RPMI7951 (cell line): ENCODE measurements around the gene PPP1R14D. TPM values are rescaled to one million over a fixed set of nuclear protein-coding genes. Genes with fewer than 3 reads are reported as not detected.
A peak's percentile ranks its signal among the peaks of the same experiment; 100 is the strongest.

Experiments
- DNase-seq: peaks from one replicate; pipeline ENCODE4 v3.0.0-alpha.2; 2012; ENCODE audit warnings: low read depth
- total RNA-seq: library from RNA; depleted of rRNA; stranded (reverse); fragments of >200 nt; shearing (Covaris generic); gene quantifications from 2 replicates; pipeline ENCODE4 v1.2.3, GENCODE V29; 2014

Gene PPP1R14D
- total RNA-seq, 1 experiment from 2014 or later: not detected

- DNase-seq: no peak
Observed at GRCh38 chr15:40819048-40819447, 9.5 kb downstream of the PPP1R14D start.

DNA sequence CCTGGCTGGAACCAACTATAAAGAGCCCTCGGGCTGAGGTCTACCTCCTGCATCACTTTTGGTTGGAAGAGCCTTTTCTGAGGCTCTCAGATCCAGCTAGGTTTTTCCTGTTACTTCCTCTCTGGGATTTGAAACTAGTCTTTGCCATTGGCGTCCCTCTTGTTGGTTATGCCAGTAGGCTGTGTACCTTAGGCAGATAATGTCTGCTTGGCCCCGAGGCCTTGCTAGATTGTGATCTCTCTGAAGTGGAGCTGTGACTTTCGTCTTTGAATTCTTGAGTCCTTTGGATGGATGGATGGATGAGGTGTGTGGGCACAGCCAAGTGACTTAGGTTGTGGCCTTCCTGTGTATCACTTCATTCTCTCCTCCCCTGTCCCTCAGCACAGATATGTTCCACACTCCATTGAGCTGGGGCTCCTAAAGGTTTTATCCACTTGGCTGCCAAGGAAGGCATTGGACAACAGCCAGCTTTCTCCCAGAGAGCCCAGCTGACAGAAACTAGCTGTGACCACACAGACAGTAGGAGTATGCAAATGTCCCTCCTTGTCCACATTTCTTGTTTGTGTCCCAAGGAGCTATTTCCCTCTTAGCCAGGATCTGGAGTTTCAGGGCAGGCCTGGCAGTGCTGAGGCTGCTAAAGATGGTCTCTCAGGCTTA lies 13.3 kb downstream of the PPP1R14D start:
- peak; percentile 63 for DNase-seq

DNA sequence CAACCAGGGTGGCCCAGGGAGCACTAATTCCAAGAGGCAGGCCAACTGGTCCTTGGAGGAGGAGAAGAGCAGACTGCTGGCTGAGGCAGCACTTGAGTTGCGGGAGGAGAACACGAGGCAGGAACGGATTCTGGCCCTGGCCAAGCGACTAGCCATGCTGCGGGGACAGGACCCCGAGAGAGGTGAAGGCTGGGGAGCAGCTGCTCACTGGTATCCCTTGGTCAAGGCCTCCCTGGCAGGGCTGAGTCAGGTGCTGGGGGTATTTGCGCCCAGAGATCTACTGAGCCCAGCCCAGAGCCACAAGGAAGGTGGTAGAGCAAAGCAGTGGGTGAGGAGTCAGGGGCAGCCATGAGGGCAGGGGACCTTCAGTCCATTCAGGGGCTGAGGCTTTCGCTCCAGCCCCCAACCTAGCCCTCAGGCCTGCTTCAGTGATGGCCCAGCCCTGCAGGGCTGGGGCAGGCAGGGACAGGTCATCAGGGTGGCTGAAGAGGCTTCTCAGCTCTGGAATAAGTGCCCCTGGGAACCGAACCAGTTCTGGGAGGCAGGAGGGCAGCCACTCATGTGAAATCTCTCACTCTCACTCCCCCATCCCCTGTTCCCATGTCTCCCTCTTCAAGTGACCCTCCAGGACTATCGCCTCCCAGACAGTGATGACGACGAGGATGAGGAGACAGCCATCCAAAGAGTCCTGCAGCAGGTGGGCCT lies 15.6 kb downstream of the PPP1R14D start:
- no peak for DNase-seq

DNA sequence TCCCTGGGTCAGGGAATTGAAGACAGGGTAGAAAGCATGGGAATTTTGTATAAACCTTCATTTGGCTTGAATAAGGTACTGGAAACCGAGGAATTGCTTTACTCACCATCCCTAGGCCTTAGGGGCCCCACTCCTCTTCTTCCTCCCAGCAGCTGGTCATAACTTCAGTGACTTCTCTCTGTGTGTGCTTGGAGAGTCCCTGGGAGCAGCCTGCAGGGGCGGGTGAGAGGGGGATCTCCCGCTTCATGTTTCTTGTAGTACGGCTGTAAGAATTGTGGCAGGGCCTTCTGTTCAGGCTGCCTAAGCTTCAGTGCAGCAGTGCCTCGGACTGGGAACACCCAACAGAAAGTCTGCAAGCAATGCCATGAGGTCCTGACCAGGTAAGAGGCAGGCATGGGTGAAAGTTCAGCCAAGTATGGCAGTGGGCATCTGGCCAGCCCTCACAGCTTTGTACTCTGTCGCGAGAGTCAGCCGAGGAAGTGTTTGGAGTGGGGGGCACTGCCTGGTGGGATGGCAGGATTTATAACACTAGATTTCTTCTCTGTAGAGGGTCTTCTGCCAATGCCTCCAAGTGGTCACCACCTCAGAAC lies 19.6 kb downstream of the PPP1R14D start:
- no peak for DNase-seq

DNA sequence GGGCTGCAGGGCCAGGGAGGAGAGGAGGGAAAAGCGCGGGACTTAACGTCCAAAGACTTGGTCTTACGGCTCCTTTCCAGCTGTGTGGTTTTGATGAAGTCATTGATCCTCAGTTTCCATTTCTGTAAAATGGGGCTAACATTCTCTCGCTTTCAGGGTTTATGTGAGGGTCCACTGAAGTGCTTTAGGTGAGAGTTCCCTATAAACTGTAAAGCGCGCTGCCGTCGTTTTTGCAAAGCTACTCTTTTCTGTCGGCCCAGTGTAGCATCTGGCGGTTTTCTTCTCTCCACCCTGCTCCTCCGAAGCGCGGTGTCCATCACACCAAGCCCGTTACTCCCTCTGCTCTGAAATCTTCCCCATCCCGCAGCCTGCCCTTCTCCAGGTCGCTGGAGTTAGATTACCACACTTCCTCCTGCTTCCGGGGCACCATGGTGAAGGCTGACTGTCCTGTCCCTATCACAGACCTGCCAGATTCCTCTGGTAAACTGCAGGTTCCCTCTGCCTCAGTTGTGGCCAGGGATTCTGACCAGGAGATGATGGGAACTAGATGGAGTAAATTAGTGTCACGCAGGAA lies 20.5 kb downstream of the PPP1R14D start:
- no peak for DNase-seq

DNA sequence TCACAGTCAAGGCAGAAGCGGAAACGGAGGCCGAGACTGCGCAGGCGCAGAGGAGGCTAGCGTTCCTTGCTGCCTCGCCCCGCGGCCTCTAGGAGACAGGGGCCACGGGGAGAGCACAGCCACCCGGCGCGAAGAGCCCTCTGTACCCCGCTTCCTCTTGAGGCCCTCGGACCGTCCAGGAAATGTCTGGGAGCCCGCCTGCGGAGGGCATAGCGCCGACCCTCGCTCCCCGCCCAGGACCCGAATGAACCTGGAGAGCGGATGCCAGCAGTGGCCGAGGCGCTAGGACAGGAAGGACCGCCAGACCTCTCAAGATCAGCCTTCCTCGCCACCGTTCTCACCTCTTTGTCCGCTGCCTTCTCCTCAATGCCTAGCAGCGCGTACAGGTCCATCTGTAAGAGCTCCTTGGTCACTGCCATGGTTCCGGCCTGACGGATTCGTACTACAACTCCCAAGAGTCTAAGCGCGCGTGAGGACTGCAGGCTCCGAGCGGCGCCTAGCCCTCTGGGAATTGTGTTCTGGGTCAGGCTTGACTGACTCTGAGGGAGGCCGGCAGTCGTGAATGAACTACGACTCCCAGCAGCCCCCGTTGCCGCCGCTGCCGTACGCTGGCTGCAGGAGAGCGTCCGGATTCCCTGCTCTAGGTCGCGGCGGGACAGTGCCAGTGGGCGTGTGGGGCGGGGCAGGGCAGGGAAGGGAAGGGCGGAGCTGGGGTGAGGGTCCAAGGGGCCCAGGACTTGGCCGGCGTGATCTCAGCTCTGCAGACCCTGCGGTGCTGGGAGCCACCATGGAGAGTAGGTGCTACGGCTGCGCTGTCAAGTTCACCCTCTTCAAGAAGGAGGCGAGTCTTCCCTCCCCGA lies 21.2 kb downstream of the PPP1R14D start, which contains the start of the genes DNAJC17 and ZFYVE19:
Gene DNAJC17 (minus strand): TSS at position 446 of the 860 bp plus-strand sequence. CDS start 27 bp downstream, at position 419.
Gene ZFYVE19 (plus strand): TSS at position 62 of the 860 bp plus-strand sequence. CDS start 501 bp downstream, at position 563.
- DNase-seq: peak; percentile 97

DNA sequence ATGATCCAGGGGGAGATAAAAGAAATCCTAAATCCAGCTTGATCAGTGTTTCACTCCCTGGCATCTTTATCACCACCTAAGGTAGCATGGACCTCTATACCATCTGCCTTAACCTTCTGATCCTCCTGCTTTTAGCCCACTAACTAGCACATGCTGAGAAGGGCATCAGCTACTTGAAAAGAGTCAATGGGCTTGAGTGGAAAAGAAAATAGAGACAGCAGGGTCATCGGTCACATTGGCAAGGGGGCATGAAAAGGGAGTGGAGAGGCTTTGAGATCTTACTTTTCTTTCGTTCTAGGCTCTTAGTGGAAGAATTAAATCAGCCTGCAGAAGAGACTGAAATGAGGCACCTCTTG lies 21.9 kb downstream of the PPP1R14D start:
- DNase-seq: no peak

DNA sequence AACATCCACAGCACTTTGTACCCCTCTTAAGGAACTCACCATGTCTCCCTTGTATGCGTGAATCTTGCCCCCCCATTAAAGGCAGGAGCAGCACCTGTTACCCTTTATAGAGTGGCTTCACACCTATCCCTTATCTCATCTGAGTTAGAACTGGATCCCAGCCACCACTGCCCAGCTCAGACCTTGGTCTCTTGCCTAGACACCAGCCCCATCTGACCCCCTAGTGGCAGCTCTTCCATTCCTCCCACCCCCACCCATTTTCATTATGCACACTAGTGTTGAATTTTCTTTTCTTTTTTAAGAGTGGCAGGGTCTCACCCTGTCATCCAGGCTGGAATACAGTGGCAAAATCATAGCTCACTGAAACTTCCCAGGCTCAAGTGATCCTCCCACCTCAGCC lies 24.8 kb downstream of the PPP1R14D start:
- no peak for DNase-seq

DNA sequence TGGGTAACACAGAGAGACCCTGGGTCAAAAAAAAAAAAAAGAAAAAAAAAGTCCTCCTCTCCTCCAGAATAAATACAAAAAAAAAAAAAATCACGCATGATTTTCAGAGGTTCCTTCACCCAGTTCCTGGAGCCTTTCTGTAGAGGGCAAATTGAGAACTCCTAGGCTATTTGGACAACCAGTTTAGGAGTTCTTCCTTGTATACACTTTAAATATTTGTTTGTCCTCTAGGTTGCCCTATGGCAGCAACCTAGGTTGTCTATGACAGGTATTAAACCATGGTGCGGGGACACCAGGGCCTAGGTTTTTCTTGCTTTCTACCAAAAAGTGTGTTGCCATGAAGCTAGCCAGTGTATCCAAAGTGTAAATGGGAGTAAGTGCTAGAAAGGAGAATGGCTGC lies 25.4 kb downstream of the PPP1R14D start:
- DNase-seq: no peak

- DNase-seq: no peak
Observed at GRCh38 chr15:40799523-40799922, 29.0 kb downstream of the PPP1R14D start.

- no peak for DNase-seq
Observed at GRCh38 chr15:40796512-40796911, 32.0 kb downstream of the PPP1R14D start.

DNA sequence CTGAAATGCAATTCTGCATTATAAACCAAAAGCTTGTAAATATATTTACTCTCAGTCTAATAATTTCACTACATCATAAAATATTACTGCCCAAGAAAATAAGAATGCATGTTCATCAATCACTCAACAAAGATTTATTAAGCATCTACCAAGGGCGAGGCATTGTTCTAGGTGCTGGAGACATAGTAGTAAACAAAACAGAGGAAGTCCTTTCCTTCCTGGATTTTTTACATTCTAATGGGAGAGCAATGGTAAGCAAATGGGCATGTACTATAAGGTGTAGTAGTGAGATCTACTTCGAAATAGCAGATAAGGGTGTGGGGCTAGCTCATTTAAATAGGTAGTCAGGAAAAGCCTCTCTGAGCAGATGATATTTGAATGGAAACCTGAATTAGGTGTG lies 32.5 kb downstream of the PPP1R14D start:
- DNase-seq: no peak

DNA sequence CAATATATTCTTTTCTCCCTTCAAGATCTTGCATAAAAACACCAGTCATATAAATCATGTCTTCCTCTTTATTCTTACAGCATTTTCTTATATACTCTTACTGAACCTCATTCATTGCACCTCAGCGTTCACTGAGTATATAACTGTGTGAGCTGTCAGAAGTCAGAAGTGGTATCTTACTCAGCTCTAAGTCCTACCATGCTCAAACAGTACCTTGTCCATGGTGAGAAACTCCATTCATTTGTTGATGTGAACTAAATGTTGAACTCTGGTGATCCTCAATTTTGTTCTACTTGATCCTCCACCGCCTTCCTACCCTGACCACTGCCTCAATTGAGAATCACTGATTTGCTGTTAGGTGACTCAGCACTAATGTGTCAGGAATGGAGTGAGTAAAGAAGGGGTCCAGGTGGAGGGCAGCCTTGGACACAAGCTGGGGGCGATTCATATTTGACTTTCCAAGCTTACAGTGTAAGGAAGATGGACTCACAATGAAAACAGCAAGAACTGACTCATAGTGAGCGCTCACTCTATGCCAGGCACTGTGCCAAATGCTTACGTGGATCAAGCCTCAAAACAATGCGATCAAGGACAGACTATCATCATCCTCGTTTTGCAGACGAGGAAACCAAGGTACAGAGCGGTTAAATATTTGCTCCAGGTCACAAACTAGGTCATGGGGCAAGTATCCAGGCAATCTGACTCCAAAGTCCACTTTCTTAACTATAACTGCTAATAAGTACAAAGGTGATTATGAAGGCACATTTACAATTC lies 35.1 kb downstream of the PPP1R14D start:
- peak; percentile 91 for DNase-seq

GRCh38 chr15:40792394-40792793 lies 36.1 kb downstream of the PPP1R14D start:
- DNase-seq: no peak

- DNase-seq: no peak
Observed at GRCh38 chr15:40790718-40791117, 37.8 kb downstream of the PPP1R14D start.

DNA sequence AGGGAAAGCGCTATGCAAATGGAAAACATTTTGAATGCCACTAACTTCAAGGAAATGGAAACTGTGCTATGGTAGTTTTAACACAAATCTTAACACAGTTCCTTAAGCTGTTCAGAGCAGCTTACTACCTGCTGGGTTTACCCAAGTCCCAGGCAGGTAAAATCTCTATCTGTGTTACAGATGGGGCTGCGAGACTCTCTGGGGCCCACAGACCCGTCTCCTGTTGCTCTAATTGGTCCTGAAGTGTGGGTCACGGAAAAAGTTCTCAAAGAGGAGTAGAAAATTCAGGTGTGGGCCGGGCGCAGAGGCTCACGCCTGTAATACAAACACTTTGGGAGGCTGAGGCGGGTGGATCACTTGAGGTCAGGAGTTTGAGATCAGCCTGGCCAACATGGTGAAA lies 38.5 kb downstream of the PPP1R14D start:
- DNase-seq: no peak

GRCh38 chr15:40789119-40789518 lies 39.4 kb downstream of the PPP1R14D start:
- DNase-seq: no peak

DNA sequence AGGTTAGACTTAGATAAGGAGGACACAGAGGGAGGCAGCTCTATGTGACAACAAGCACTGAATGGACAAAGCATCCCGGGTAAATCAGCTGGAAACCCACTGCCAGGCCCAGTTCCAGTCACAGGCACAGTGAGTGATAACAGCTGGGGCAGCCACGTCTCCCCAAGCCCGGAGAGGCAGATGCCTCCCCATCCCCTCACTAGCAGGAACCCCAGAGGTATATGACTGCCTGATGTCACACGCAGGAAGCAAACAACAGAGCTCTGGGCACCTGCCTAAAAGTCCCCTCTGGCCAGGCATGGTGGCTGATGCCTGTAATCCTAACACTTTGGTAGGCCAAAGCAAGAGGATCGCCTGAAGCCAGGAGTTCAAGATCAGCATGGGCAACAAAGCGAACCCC lies 40.5 kb downstream of the PPP1R14D start:
- DNase-seq: no peak

DNA sequence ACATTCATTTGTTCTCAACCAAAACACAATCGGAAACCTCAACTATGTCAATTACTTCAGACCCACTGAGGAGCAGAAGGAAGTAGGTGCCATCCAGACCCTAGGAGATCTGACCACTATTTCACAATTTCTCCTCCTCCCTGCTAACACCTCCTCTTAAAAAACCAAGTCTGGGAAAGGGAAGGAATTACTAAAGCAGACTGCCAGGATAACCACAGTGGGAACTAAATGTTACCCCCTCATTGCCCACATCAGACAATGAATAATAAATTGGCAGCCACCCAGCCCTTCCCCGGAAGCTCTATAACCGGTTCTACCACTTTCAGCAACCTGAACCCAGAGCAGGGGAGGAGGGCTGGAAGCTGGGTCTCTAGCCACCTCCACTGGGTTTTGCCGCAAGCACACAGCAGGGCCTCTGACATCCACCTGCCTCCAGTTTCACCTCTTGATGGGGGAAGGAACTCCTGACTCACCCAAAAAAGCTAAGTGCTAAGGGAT lies 41.1 kb downstream of the PPP1R14D start:
- DNase-seq: peak; percentile 87

GRCh38 chr15:40785814-40786213 lies 42.7 kb downstream of the PPP1R14D start:
- no peak for DNase-seq

- DNase-seq: no peak
Observed at GRCh38 chr15:40785164-40785563, 43.3 kb downstream of the PPP1R14D start.
